Adrenal gland (tissue), 12 donors: ENCODE data around the gene RAD23A. TPM values are rescaled to one million over a fixed set of nuclear protein-coding genes. Genes with fewer than 3 reads are reported as not detected.

Source experiments
- DNase-seq, 7 donors: peaks; one replicate each; pipeline ENCODE4 v3.0.0-alpha.2; 2019 to 2020
- H3K27ac ChIP-seq, 5 donors: fragments of 200-600 bp; sonication (generic) in 4 of 5; 1 replicate in 3 of 5; 2 replicates in 2 of 5; pipeline versions ENCODE4 v1.5.1 to v1.8.0; 2016 to 2020; ENCODE audit warnings: mild to moderate bottlenecking in 1 of 5
- H3K27me3 ChIP-seq: fragments of 200-600 bp; 2 replicates; pipeline ENCODE4 v1.8.0; 2021
- H3K36me3 ChIP-seq, 2 donors: fragments of 200-600 bp; replicated peaks in 1 of 2; 1 replicate in 1 of 2; 2 replicates in 1 of 2; pipeline versions ENCODE4 v1.5.1 to v1.8.0; 2018 to 2022
- H3K4me1 ChIP-seq, 2 donors: fragments of 200-600 bp; replicated peaks in 1 of 2; 1 replicate in 1 of 2; 2 replicates in 1 of 2; pipeline versions ENCODE4 v1.5.1 to v1.8.0; 2018 to 2021
- H3K4me3 ChIP-seq, 4 donors: fragments of 200-600 bp; sonication (generic) in 3 of 4; one replicate each; pipeline ENCODE4 v1.5.1; 2016 to 2018
- H3K9me3 ChIP-seq, 3 donors: fragments of 200-600 bp; sonication (generic) in 1 of 3; replicated peaks in 1 of 3; 1 replicate in 2 of 3; 2 replicates in 1 of 3; pipeline versions ENCODE4 v1.5.1 to v1.8.0; 2016 to 2021
- POLR2A ChIP-seq, 2 donors: fragments of 450-650 bp; IDR thresholded peaks; one replicate each; pipeline ENCODE4 v1.6.1; 2017; ENCODE audit warnings: antibody characterized with exemption in 2 of 2, mild to moderate bottlenecking in 2 of 2, moderate library complexity in 1 of 2
- WGBS, 4 donors: extraction: QIAGEN DNeasy Blood & Tissue Kit in 2 of 4; methylation state at CpG; one replicate each; pipeline versions ENCODE4 v1.1.5 to v1.1.7; 2013 to 2017; 5-methylcytosine and 5-hydroxymethylcytosine counted together
- intact Hi-C, 2 donors: fragments of 100-400 bp; cut with DNase I; formaldehyde crosslinking; loops; one replicate each; pipeline versions ENCODE4 v1.14.1 to v1.15.0; 2022 to 2023
- polyA plus RNA-seq, 3 donors: library from polyadenylated mRNA; stranded (reverse); fragments of 200-250 nt in 2 of 3; fragments of 350-450 nt in 1 of 3; fragmentation: Illumina TruSeq in 1 of 3; extraction: RNeasy Lipid Tissue Mini Kit (QIAGEN cat#74804) in 1 of 3; gene quantifications; one replicate each; pipeline ENCODE4 v1.2.3, GENCODE V29; 2013 to 2014
- total RNA-seq, 9 donors: library from RNA; depleted of rRNA in 4 of 9; stranded (reverse); fragments of >200 nt in 4 of 9; fragments of 120-200 nt in 1 of 9; fragmentation: NEBNext Ultra II Directional in 1 of 9; extraction: Animal tissue kit (Norgen Biotek cat#: 25700) in 1 of 9; gene quantifications; one replicate each; pipeline versions ENCODE4 v1.1.0 to v1.2.4, GENCODE V29; 2013 to 2023
- TF ChIP-seq, protein P1 (sequence below), 6 experiments: fragments of 450-650 bp in 4 of 6; fragments of 200-600 bp in 2 of 6; sonication (generic) in 1 of 6; IDR thresholded peaks; 1 replicate in 5 of 6; 2 replicates in 1 of 6; pipeline versions ENCODE4 v1.5.1 to v1.8.0; 2016 to 2021; ENCODE audit warnings: antibody characterized with exemption in 6 of 6, mild to moderate bottlenecking in 2 of 6, moderate library complexity in 1 of 6
- donor health status: healthy with polysubstance abuse.
- donor health status: Bipolar disorder and iron deficiency.
- donor health status: DM: yes; HTN: yes; CAD: no.
- donor health status: DM: no; HTN: no; CAD: no.
- donor health status: DM: no; HTN: no; CAD: no.
- donor health status: DM: yes; HTN: yes; CAD: no.

RAD23A gene
- total and polyA plus RNA-seq, 12 donors, result 66.5 to 240 (median 112) TPM

DNA sequence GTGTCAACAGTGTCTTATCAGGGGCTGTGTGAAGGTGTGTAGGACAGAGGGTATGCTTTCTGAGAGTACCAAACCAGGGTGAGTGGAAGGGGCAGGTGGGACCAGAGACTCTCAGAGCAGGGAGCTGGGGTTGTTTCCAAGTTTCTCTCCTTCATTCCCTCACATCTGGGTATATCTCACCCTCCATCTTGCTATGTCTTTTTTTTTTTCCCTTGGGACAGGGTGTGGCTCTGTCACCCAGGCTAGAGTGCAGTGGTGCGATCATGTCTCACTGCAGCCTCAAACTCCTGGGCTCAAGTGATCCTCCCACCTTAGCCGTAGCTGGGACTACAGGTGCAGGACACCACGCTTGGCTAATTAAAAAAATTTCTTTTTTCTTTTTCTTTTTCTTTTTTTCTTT lies 34.3 kb downstream of the RAD23A start:
- intact Hi-C loops, result loop anchor here (2.0 to 5.0 kb wide), 3 partner anchors 82 to 113 kb away; no protein-coding TSS in a partner anchor
- Histone ChIP-seq H3K4me3 (no peak overlapping the region), H3K36me3 (no peaks in the 10 kb centered on the region)

DNA sequence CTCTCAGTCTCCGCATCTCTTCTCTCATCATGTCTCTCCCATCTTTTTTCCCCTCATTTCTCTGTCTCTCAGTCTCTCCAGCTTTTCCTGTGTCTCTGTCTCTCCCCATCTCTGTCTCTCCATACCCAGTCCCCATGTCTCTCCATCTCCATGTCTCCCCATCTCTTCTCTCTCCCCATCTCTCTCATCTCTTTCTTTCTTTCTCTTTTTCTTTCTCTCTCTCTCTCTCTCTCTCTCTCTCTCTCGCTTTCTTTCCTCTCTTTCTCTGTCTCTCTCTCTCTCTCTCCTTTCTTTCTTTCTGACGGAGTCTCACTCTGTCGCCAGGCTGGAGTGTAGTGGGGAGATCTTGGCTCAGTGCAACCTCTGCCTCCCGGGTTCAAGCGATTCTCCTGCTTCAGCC lies 37.0 kb downstream of the RAD23A start:
- no peaks in the 10 kb centered on the region for H3K4me1 ChIP-seq
- no peaks in the 10 kb centered on the region for H3K9me3 ChIP-seq
- no peak overlapping the region for H3K27ac ChIP-seq
- intact Hi-C loops, result loop anchor here (5.0 kb wide), 2 partner anchors 80 to 110 kb away; no protein-coding TSS in a partner anchor
- no peaks in the 10 kb centered on the region for H3K27me3 ChIP-seq
- no peaks in the 10 kb centered on the region for H3K36me3 ChIP-seq
- WGBS, 4 donors, result 81 to 85% (median 84%) methylated on average over 6 of the region's 6 CpGs
- TF ChIP-seq, protein P1, sequence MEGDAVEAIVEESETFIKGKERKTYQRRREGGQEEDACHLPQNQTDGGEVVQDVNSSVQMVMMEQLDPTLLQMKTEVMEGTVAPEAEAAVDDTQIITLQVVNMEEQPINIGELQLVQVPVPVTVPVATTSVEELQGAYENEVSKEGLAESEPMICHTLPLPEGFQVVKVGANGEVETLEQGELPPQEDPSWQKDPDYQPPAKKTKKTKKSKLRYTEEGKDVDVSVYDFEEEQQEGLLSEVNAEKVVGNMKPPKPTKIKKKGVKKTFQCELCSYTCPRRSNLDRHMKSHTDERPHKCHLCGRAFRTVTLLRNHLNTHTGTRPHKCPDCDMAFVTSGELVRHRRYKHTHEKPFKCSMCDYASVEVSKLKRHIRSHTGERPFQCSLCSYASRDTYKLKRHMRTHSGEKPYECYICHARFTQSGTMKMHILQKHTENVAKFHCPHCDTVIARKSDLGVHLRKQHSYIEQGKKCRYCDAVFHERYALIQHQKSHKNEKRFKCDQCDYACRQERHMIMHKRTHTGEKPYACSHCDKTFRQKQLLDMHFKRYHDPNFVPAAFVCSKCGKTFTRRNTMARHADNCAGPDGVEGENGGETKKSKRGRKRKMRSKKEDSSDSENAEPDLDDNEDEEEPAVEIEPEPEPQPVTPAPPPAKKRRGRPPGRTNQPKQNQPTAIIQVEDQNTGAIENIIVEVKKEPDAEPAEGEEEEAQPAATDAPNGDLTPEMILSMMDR (IDR thresholded peaks at IDR 0.05), result no peak
- TF ChIP-seq POLR2A (IDR thresholded peaks at IDR 0.05), result no peak
- no peak overlapping the region for H3K4me3 ChIP-seq
- DNase-seq, result no peak

More for the DNA sequence above, 34.3 kb downstream of the RAD23A start:
- WGBS, 4 donors, result 77 to 98% (median 90%) methylated on average over 3 of the region's 3 CpGs
- Histone ChIP-seq H3K4me1 (no peaks in the 10 kb centered on the region), H3K27me3 (no peaks in the 10 kb centered on the region), H3K27ac (no peak overlapping the region), H3K9me3 (no peaks in the 10 kb centered on the region)
- no peak for TF ChIP-seq POLR2A (IDR thresholded peaks at IDR 0.05)
- TF ChIP-seq, protein P1 (IDR thresholded peaks at IDR 0.05), result no peak
- no peak for DNase-seq

DNA sequence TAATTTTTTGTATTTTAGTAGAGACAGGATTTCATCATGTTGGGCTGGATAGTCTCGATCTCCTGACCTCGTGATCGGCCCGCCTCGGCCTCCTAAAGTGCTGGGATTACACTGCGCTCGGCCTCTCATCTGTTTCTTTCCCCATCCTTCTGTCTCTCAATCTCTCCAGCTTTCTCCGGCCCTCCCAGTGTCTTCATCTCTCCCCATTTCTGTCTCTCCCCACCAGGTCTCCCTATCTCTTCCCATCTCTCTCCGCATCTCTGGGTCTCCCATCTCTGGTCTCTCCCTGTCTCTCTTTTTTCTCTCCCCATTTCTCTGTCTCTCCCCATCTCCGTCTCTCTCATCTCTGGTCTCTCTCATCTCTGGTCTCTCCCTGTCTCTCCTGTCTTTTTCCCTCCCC lies 37.4 kb downstream of the RAD23A start:
- Histone ChIP-seq H3K9me3 (no peaks in the 10 kb centered on the region), H3K27me3 (no peaks in the 10 kb centered on the region), H3K4me1 (no peaks in the 10 kb centered on the region), H3K36me3 (no peaks in the 10 kb centered on the region), H3K4me3 (peak overlapping the region in 1 of 4 donors; percentile 42), H3K27ac (no peak overlapping the region)
- intact Hi-C loops, result loop anchor here (5.0 kb wide), 2 partner anchors 79 to 109 kb away; no protein-coding TSS in a partner anchor
- TF ChIP-seq POLR2A (IDR thresholded peaks at IDR 0.05), result no peak
- TF ChIP-seq, protein P1 (IDR thresholded peaks at IDR 0.05), result no peak
- no peak for DNase-seq
- 36 to 57% (median 48%) methylated on average over 10 of the region's 10 CpGs for WGBS, 4 donors

GRCh38 chr19:12983542-12984142 lies 38.0 kb downstream of the RAD23A start:
- Histone ChIP-seq H3K36me3 (no peaks in the 10 kb centered on the region), H3K27me3 (no peaks in the 10 kb centered on the region), H3K4me1 (no peaks in the 10 kb centered on the region), H3K27ac (no peak overlapping the region), H3K9me3 (no peaks in the 10 kb centered on the region), H3K4me3 (peak overlapping the region in 1 of 4 donors; percentile 42)
- TF ChIP-seq POLR2A (IDR thresholded peaks at IDR 0.05), result no peak
- TF ChIP-seq, protein P1 (IDR thresholded peaks at IDR 0.05), result peak; percentile 56 to 99 (median 86)
- WGBS, 4 donors, result 8 to 11% (median 8%) methylated on average over 41 to 51 of the region's 51 CpGs
- peak; percentile 64 to 83 (median 77) for DNase-seq
- intact Hi-C loops, result loop anchor here (5.0 kb wide), 2 partner anchors 79 to 109 kb away; no protein-coding TSS in a partner anchor
